ENCODE results near the gene PRKN. TPM values are rescaled to one million over a fixed set of nuclear protein-coding genes. Genes with fewer than 3 reads are reported as not detected.
"Not testable (repeated sequence)": the region's sequence is repeated elsewhere in the genome, so short reads cannot be mapped to it uniquely, and the experiment has no call there.

The PRKN gene
- total RNA-seq, 1 experiment from 2014 or later = 2.0 TPM

- DNase-seq = no peak
- Histone ChIP-seq H2BK5ac (ENCODE audit: insufficient read length, low read length) (no peak overlapping the region), H2BK20ac (ENCODE audit: low read depth, low read length, poor library complexity, severe bottlenecking) (no peak overlapping the region), H3K18ac (ENCODE audit: insufficient read length, low read depth, low read length) (no peak overlapping the region), H3K14ac (ENCODE audit: insufficient read depth, low read length) (no peak overlapping the region), H3K27ac (ENCODE audit: insufficient read length, low read depth, low read length) (no peak overlapping the region), H4K5ac (ENCODE audit: insufficient read length, low read depth, low read length) (no peak overlapping the region), H3K9ac (ENCODE audit: extremely low read depth, insufficient read length, low read length) (no peak overlapping the region), H3K23ac (ENCODE audit: insufficient read length, low read depth, low read length) (no peak overlapping the region), H3K4me1 (ENCODE audit: insufficient read depth, low read length) (no peaks in the 10 kb centered on the region), H3K27me3 (ENCODE audit: insufficient read depth, low read length) (no peaks in the 10 kb centered on the region), H3K4me2 (ENCODE audit: insufficient read depth, insufficient read length, low read length) (no peak overlapping the region), H3K4ac (ENCODE audit: low read depth, low read length) (no peak overlapping the region), H2BK15ac (ENCODE audit: low read depth, low read length) (no peak overlapping the region), H3K56ac (ENCODE audit: insufficient read length, low read depth, low read length) (no peak overlapping the region), H3K79me2 (ENCODE audit: insufficient read depth, low read length) (no peaks in the 10 kb centered on the region), H2BK120ac (ENCODE audit: low read depth, low read length, poor library complexity, severe bottlenecking) (no peak overlapping the region), H4K91ac (ENCODE audit: insufficient read length, low read depth, low read length) (no peak overlapping the region), H3T11ph (ENCODE audit: low read length) (no peak overlapping the region), H4K20me1 (ENCODE audit: control insufficient read depth, insufficient read depth, insufficient read length) (no peaks in the 10 kb centered on the region), H4K8ac (replicated peaks; ENCODE audit: insufficient read length, low read depth, low read length) (no peak overlapping the region), H3K9me3 (ENCODE audit: control insufficient read depth, low read depth, low read length) (peaks cover 5% of the 10 kb centered on the region), H3K23me2 (ENCODE audit: insufficient read length, low read depth, low read length, poor library complexity, severe bottlenecking) (no peaks in the 10 kb centered on the region), H3K79me1 (ENCODE audit: insufficient read depth, low read depth, low read length, poor library complexity, severe bottlenecking) (no peaks in the 10 kb centered on the region), H2BK12ac (ENCODE audit: insufficient read length, low read depth, low read length) (no peak overlapping the region), H2AK5ac (ENCODE audit: insufficient read length, low read length) (no peak overlapping the region), H2AFZ (ENCODE audit: low read length) (no peak overlapping the region)
- no peaks in the 10 kb centered on the region; a peak in 1 of 4 replicates for H3K4me1 Mint-ChIP-seq
- peaks cover 10 to 11% of the 10 kb centered on the region in 2 experiments for H3K9me3 Mint-ChIP-seq
- H3K27ac Mint-ChIP-seq = no peak overlapping the region
- no peak for TF ChIP-seq CTCF (conservative IDR thresholded peaks at IDR 0.05)
- WGBS (ENCODE audit: extremely low coverage, insufficient read length, low lambda C conversion rate) = no CpG with 5 or more reads among the region's 2 CpGs
- no peaks in the 10 kb centered on the region for H3K27me3 Mint-ChIP-seq (ENCODE audit: low read depth)
- peaks cover 4 to 17% (median 6%) of the 10 kb centered on the region in 3 experiments; a peak in 6 of 7 replicates for H3K36me3 Mint-ChIP-seq (ENCODE audit: insufficient read depth in 1 of 3, low read depth in 3 of 3)
- no peak overlapping the region for H3K4me3 Mint-ChIP-seq
Observed at GRCh38 chr6:162395181-162395580, 332.4 kb downstream of the PRKN start.

GRCh38 chr6:162390961-162391811, 336.4 kb downstream of the PRKN start:
- not testable (repeated sequence) for H3T11ph ChIP-seq (ENCODE audit: low read length); H3K14ac ChIP-seq (ENCODE audit: insufficient read depth, low read length); H3K23me2 ChIP-seq (ENCODE audit: insufficient read length, low read depth, low read length, poor library complexity, severe bottlenecking); H3K4ac ChIP-seq (ENCODE audit: low read depth, low read length); H3K4me3 Mint-ChIP-seq; H3K23ac ChIP-seq (ENCODE audit: insufficient read length, low read depth, low read length); H3K9ac ChIP-seq (ENCODE audit: extremely low read depth, insufficient read length, low read length); H2BK15ac ChIP-seq (ENCODE audit: low read depth, low read length); H2BK120ac ChIP-seq (ENCODE audit: low read depth, low read length, poor library complexity, severe bottlenecking); H3K4me2 ChIP-seq (ENCODE audit: insufficient read depth, insufficient read length, low read length); H4K5ac ChIP-seq (ENCODE audit: insufficient read length, low read depth, low read length); DNase-seq; H2AK5ac ChIP-seq (ENCODE audit: insufficient read length, low read length); H3K4me1 ChIP-seq (ENCODE audit: insufficient read depth, low read length); H3K36me3 Mint-ChIP-seq (ENCODE audit: insufficient read depth in 1 of 3, low read depth in 3 of 3); H3K79me2 ChIP-seq (ENCODE audit: insufficient read depth, low read length); H3K4me1 Mint-ChIP-seq; H3K27ac Mint-ChIP-seq; H3K27me3 Mint-ChIP-seq (ENCODE audit: low read depth); H3K27me3 ChIP-seq (ENCODE audit: insufficient read depth, low read length); H3K9me3 ChIP-seq (ENCODE audit: control insufficient read depth, low read depth, low read length); H3K9me3 Mint-ChIP-seq; H3K56ac ChIP-seq (ENCODE audit: insufficient read length, low read depth, low read length); H2AFZ ChIP-seq (ENCODE audit: low read length); H2BK12ac ChIP-seq (ENCODE audit: insufficient read length, low read depth, low read length); H3K27ac ChIP-seq (ENCODE audit: insufficient read length, low read depth, low read length); H2BK20ac ChIP-seq (ENCODE audit: low read depth, low read length, poor library complexity, severe bottlenecking); H4K91ac ChIP-seq (ENCODE audit: insufficient read length, low read depth, low read length); H2BK5ac ChIP-seq (ENCODE audit: insufficient read length, low read length); H3K79me1 ChIP-seq (ENCODE audit: insufficient read depth, low read depth, low read length, poor library complexity, severe bottlenecking); H3K18ac ChIP-seq (ENCODE audit: insufficient read length, low read depth, low read length); H4K20me1 ChIP-seq (ENCODE audit: control insufficient read depth, insufficient read depth, insufficient read length); H4K8ac ChIP-seq (replicated peaks; ENCODE audit: insufficient read length, low read depth, low read length)
- WGBS (ENCODE audit: extremely low coverage, insufficient read length, low lambda C conversion rate) = no CpG with 5 or more reads among the region's 25 CpGs
